ENCODE results near the gene SLC6A1.

- TF ChIP-seq, protein P1, sequence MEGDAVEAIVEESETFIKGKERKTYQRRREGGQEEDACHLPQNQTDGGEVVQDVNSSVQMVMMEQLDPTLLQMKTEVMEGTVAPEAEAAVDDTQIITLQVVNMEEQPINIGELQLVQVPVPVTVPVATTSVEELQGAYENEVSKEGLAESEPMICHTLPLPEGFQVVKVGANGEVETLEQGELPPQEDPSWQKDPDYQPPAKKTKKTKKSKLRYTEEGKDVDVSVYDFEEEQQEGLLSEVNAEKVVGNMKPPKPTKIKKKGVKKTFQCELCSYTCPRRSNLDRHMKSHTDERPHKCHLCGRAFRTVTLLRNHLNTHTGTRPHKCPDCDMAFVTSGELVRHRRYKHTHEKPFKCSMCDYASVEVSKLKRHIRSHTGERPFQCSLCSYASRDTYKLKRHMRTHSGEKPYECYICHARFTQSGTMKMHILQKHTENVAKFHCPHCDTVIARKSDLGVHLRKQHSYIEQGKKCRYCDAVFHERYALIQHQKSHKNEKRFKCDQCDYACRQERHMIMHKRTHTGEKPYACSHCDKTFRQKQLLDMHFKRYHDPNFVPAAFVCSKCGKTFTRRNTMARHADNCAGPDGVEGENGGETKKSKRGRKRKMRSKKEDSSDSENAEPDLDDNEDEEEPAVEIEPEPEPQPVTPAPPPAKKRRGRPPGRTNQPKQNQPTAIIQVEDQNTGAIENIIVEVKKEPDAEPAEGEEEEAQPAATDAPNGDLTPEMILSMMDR (IDR thresholded peaks at IDR 0.05) = no peak
- TF ChIP-seq USF2 (IDR thresholded peaks at IDR 0.05) (no peak), RNF2 (IDR thresholded peaks at IDR 0.05; ENCODE audit: borderline replicate concordance, low read depth) (no peak), HOXA7 (CRISPR knock-in tag; IDR thresholded peaks at IDR 0.05) (no peak), CEBPB (IDR thresholded peaks at IDR 0.05) (no peak), EP300 (IDR thresholded peaks at IDR 0.05) (no peak), REST (IDR thresholded peaks at IDR 0.05) (no peak), POLR2AphosphoS2 (conservative IDR thresholded peaks at IDR 0.05; ENCODE audit: low read length) (no peak), HOXB13 (CRISPR knock-in tag; IDR thresholded peaks at IDR 0.05; ENCODE audit: low read depth) (no peak), FOSB (CRISPR knock-in tag; IDR thresholded peaks at IDR 0.05) (no peak), POLR2A (IDR thresholded peaks at IDR 0.05; ENCODE audit: low read length) (no peak), ATOH8 (CRISPR knock-in tag; IDR thresholded peaks at IDR 0.05; ENCODE audit: low read depth) (no peak), JUN (IDR thresholded peaks at IDR 0.05) (no peak)
Measured at GRCh38 chr3:10956986-10957385, 35.6 kb upstream of the SLC6A1 start.

All from A549 (cell line).